NCI-H774 (cell line): ENCODE results near the gene PCK1.

Experiments
- DNase-seq: peaks from one replicate; lab custom pipeline; 2025; lab: John Stamatoyannopoulos, UW

Gene PCK1

DNA sequence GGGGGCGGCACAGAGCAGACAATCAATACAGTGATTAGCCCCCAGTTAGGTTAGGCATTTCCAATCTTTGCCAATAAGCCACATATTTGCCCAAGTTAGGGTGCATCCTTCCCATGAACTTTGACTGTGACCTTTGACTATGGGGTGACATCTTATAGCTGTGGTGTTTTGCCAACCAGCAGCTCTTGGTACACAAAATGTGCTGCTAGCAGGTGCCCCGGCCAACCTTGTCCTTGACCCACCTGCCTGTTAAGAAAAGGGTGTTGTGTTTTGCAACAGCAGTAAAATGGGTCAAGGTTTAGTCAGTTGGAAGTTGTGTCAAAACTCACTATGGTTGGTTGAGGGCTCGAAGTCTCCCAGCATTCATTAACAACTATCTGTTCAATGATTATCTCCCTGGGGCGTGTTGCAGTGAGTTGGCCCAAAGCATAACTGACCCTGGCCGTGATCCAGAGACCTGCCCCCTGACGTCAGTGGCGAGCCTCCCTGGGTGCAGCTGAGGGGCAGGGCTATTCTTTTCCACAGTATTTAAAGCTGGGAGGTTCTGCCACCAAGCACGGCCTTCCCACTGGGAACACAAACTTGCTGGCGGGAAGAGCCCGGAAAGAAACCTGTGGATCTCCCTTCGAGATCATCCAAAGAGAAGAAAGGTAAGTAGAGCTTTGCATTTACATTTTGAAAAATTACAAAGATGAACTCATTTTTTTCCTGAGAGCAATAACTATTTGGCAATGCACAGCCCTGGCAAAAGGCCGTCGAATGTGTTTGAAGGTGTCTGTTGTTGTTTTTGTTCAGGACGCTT, at the start of gene PCK1:
TSS of gene PCK1 (plus strand) at position 557 of the 802 bp plus-strand sequence. CDS start 302 bp downstream, outside the sequence.
- DNase-seq = peak; percentile 69

- DNase-seq = peak; percentile 47
Measured at GRCh38 chr20:57511709-57512108, 49.2 kb upstream of the PCK1 start.

DNA sequence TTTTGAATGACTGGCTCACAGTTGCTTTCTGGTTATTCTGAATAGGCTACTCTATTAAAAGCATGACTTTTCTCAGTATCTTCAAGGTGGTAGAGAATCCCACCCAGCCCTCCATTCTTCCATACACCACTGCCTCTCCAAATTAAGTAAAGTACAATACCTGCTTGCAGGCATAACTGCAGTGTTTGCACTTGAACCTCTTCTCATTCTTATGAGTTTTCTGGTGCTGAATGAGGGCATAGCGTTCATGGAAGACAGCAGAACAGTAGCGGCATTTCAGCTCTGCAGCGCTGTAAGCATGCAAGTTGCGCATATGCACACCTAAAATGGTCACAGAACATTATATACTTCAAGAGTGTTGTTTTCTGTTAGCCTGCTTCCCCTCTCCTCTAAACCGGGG, 48.5 kb upstream of the PCK1 start:
- DNase-seq = no peak

DNA sequence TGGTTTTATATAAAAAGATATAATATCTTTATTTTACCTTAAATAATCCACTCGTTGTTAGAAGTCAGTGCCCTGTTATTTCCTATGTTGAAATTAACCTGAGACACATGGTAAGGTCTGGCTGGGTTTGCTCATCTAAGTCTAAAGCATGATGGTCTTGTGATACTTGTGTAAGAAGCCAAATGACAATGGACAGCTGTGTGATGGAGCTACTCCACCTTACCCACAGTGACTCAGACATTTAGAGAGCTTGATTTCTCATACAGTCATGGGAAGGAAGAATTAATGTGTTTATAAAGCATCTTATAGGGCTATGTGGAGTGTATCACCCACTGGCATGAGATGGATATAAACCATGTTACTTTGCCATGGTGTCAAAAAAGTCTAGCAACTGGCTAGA, 47.7 kb upstream of the PCK1 start:
- no peak for DNase-seq

- peak; percentile 44 for DNase-seq
Measured at GRCh38 chr20:57514273-57514751, 46.6 kb upstream of the PCK1 start.

DNA sequence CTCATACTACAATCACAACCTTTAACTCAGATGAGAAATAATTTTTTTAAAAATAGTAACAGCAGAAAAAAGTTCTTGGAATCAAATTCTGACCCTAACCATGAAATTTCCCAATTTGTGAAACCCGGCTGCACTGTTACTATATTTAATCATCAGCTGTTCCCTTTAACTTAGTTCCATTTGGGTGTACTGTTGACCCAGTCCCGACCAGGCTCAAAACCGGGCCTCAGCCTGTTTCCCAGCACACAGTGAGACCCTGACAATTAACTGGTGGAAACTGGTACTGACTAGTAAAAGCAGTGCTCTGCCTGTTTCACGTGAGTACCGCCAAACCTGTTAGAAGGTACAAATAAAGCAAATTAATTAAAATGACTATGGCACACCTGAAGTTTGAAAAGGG, 43.0 kb upstream of the PCK1 start:
- no peak for DNase-seq

DNA sequence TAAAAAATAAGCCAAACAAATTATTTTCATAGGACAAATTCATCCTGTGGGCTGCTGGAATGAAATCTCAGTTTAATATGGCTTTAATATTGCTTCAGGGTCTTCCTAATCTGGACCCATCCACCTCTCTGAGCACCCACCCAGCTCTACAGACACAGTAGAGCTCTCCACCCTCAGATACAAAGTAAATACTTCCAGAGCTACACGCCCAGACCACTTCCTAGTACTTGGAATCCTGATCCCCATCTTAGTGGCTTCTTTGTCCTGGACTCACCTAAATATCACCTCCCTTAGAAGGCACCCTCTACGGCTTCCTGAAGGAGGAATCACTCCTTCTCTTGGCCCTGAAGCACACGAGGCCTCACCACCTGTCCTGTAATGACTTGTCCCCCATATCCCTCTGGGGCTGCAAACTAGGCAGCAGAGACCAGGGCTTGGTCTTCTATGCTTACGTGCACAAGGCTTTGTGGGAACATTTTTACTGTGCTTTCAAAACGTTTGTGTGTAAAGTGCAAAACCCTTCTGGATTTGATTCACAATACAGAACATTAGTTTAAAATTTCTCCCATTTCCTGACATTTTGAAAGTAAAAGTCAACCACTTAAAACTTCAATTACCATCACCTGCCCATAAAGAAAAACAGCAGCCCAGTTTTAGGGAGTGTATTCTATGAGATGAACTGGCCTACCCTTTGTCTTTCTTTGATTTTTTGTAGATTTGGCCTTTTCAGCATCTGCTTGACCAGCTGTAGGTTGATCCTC, 38.4 kb upstream of the PCK1 start:
- no peak for DNase-seq

GRCh38 chr20:57523782-57524181, 37.1 kb upstream of the PCK1 start:
- no peak for DNase-seq

DNA sequence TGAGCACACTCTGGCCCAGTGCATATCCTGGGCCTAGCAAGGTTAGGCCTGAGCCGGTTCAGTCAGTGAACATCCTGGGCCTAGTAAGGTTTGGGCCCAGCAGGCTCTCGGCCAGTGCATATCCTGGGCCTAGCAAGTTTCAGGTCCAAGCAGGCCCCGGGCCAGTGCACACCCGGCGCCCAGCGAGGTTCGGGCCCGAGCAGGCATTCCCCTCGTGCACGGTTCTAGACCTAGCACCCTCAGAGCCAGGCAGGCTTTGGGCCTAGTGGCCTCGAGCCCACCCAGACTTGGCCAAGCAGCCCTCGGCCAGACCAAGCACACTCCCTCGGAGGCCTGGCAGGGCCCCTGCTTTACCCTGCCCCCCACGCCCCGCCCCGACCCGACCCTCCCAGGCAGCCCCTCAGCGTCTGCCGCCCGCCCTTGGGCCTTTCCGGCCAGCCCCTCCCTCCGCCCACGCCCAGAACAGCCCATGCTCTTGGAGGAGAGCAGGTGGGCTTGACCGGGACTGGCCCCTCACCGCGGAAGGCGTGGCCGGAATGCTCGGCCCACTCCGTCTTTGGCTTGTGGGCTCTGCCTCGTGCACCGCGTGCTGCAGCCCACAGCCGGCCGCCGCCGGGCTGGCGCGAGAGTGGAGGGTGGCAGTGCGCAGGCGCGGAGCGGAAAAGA, 36.3 kb upstream of the PCK1 start, which contains the start of gene CTCFL:
TSS of gene CTCFL (minus strand) at position 630 of the 666 bp plus-strand sequence. CDS start 935 bp downstream, outside the sequence.
- no peak for DNase-seq

- DNase-seq = no peak
Measured at GRCh38 chr20:57525328-57526086, 35.4 kb upstream of the PCK1 start.

GRCh38 chr20:57526087-57526884, 34.6 kb upstream of the PCK1 start:
- DNase-seq = no peak

- DNase-seq = no peak
Measured at GRCh38 chr20:57526885-57527460, 33.9 kb upstream of the PCK1 start.

GRCh38 chr20:57527728-57528127, 33.2 kb upstream of the PCK1 start:
- DNase-seq = no peak

- DNase-seq = no peak
Measured at GRCh38 chr20:57528148-57528547, 32.8 kb upstream of the PCK1 start.

GRCh38 chr20:57529160-57529585, 31.7 kb upstream of the PCK1 start:
- DNase-seq = no peak

DNA sequence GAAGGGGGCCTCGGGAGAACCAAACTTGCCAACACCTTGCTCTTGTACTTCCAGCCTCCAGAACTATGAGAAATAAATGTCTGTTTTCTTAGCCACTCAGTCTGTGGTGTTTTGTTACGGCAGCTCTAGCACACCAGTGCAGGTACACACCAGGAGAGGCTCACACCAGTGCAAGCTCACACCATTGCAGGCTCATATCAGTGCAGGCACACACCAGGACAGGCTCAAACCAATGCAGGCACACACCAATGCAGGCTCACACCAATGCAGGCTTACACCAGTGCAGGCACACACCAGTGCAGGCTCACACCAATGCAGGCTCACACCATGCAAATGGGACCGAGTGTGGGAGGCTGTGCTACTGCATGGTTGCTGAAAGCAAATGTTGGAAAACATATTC, 31.1 kb upstream of the PCK1 start:
- DNase-seq = no peak

- DNase-seq = no peak
Measured at GRCh38 chr20:57530327-57530981, 30.5 kb upstream of the PCK1 start.

- no peak for DNase-seq
Measured at GRCh38 chr20:57532104-57532503, 28.8 kb upstream of the PCK1 start.

GRCh38 chr20:57535297-57535696, 25.6 kb upstream of the PCK1 start:
- no peak for DNase-seq

DNA sequence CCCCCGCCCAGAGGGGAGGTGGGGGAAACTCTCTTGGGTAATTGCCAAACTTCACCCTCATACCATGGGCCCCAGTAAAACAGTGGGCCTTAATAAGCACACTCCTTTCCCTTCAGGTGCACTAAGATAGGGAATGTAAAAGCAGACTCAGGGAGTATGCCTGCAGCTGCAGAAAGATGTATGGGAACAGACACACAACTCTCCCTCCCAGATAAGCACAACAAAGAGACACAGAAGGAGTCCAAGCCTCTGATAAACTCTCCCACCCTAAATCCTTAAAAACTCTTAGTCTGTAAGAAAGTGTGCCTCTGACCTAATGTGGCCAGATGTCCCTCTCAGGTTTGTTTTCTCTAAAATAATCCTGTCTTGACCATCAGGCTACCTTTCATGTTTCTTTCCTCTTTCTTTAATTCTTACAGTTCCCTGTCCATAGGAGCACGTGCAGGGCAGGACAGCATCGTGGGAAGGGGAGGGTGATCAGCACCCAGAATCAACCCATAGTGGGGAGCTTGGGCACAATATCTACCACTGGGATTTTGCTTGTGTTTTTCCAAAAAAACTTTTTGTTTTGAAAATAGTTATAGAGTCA, 24.7 kb upstream of the PCK1 start:
- DNase-seq = no peak
